OCI-LY3 (cell line): ENCODE measurements around the gene MCF2L2.
A peak's percentile ranks its signal among the peaks of the same experiment; 100 is the strongest.

Experiments
- H2AFZ ChIP-seq: fragments of 200-600, 300-600 bp; shearing (Covaris generic); 2 replicates; pipeline ENCODE4 v1.6.0; 2014; ENCODE audit warnings: antibody characterized with exemption, low read depth, low read length
- H3K27ac ChIP-seq: fragments of 200-600, 300-600 bp; sonication (generic); 2 replicates; pipeline ENCODE4 v1.5.1; 2014; ENCODE audit warnings: mild to moderate bottlenecking, low read length, moderate library complexity, mixed read lengths
- H3K27me3 ChIP-seq: fragments of 200-600, 300-600 bp; sonication (generic); 2 replicates; pipeline ENCODE4 v1.6.1; 2014; ENCODE audit warnings: low read depth, low read length, mixed read lengths
- H3K36me3 ChIP-seq: fragments of 200-600, 300-600 bp; sonication (generic); replicated peaks from 2 replicates; pipeline ENCODE3; 2014; ENCODE audit warnings: low read depth, low read length, mixed read lengths
- H3K4me1 ChIP-seq: fragments of 300-600, 200-600 bp; sonication (generic); 2 replicates; pipeline ENCODE4 v1.6.1; 2014; ENCODE audit warnings: low read length, mixed read lengths
- H3K4me2 ChIP-seq: fragments of 200-600, 300-600 bp; sonication (generic); 2 replicates; pipeline ENCODE4 v1.6.1; 2014; ENCODE audit warnings: low read length, mixed read lengths
- H3K4me3 ChIP-seq: fragments of 300-600, 200-600 bp; sonication (generic); 2 replicates; pipeline ENCODE4 v1.5.1; 2014; ENCODE audit warnings: antibody characterized with exemption, mild to moderate bottlenecking, low read length, moderate library complexity
- H3K79me2 ChIP-seq: fragments of 300-600, 200-600 bp; shearing (Covaris generic); 2 replicates; pipeline ENCODE4 v1.6.1; 2014; ENCODE audit warnings: mild to moderate bottlenecking, low read length, mixed read lengths
- H3K9ac ChIP-seq: fragments of 300-600, 200-600 bp; shearing (Covaris generic); 2 replicates; pipeline ENCODE4 v1.6.0; 2014; ENCODE audit warnings: mild to moderate bottlenecking, low read length, moderate library complexity
- H3K9me3 ChIP-seq: fragments of 200-600, 300-600 bp; shearing (Covaris generic); 2 replicates; pipeline ENCODE4 v1.6.1; 2014; ENCODE audit warnings: low read length, mixed read lengths; ENCODE audit not compliant: insufficient read depth
- H4K20me1 ChIP-seq: fragments of 200-600, 300-600 bp; sonication (generic); 2 replicates; pipeline ENCODE4 v1.6.1; 2016; ENCODE audit warnings: low read length, mixed read lengths; ENCODE audit not compliant: insufficient read depth
- EZH2phosphoT487 ChIP-seq: fragments of 200-600 bp; shearing (Covaris generic); IDR thresholded peaks from 2 replicates; pipeline ENCODE4 v1.6.1; 2018; ENCODE audit warnings: antibody characterized with exemption, mixed run types, low read depth
- TF ChIP-seq, protein P1 (sequence below): fragments of 200-600, 300-600 bp; sonication (generic); IDR thresholded peaks from 2 replicates; pipeline ENCODE4 v1.5.1; 2014; ENCODE audit warnings: antibody characterized with exemption, low read length, low read depth

MCF2L2 gene

DNA sequence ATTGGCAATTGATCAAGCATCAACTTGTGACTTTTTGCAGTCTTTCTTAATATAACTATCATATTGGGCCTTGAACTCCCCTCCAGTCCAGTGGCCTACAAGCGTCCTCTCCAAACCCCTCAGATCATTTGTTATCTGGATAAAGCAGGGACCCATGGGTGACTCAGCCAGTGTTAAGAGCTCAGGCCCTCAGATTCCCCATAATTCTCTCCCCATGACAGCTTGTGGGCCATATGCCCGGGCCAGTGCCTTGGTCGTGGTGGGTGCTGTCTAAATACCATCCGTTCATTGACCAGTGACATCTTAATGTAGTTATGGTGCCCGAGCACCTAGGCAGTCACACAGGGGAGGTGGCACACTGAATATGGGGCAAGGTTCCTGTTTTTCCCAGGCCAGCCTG is 18.1 kb downstream of the MCF2L2 start:
- H3K27ac ChIP-seq, result no peak overlapping the region
- H3K79me2 ChIP-seq, result no peaks in the 10 kb centered on the region
- no peak overlapping the region for H3K4me2 ChIP-seq
- H3K4me3 ChIP-seq, result no peak overlapping the region
- no peaks in the 10 kb centered on the region for H3K36me3 ChIP-seq
- no peak overlapping the region for H3K9ac ChIP-seq
- no peaks in the 10 kb centered on the region; the same call in none of the 2 replicates for H3K27me3 ChIP-seq
- H2AFZ ChIP-seq, result no peak overlapping the region
- TF ChIP-seq EZH2phosphoT487, result no peak
- TF ChIP-seq, protein P1, sequence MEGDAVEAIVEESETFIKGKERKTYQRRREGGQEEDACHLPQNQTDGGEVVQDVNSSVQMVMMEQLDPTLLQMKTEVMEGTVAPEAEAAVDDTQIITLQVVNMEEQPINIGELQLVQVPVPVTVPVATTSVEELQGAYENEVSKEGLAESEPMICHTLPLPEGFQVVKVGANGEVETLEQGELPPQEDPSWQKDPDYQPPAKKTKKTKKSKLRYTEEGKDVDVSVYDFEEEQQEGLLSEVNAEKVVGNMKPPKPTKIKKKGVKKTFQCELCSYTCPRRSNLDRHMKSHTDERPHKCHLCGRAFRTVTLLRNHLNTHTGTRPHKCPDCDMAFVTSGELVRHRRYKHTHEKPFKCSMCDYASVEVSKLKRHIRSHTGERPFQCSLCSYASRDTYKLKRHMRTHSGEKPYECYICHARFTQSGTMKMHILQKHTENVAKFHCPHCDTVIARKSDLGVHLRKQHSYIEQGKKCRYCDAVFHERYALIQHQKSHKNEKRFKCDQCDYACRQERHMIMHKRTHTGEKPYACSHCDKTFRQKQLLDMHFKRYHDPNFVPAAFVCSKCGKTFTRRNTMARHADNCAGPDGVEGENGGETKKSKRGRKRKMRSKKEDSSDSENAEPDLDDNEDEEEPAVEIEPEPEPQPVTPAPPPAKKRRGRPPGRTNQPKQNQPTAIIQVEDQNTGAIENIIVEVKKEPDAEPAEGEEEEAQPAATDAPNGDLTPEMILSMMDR, result no peak
- no peaks in the 10 kb centered on the region for H3K4me1 ChIP-seq
- no peaks in the 10 kb centered on the region for H4K20me1 ChIP-seq
- no peaks in the 10 kb centered on the region for H3K9me3 ChIP-seq

DNA sequence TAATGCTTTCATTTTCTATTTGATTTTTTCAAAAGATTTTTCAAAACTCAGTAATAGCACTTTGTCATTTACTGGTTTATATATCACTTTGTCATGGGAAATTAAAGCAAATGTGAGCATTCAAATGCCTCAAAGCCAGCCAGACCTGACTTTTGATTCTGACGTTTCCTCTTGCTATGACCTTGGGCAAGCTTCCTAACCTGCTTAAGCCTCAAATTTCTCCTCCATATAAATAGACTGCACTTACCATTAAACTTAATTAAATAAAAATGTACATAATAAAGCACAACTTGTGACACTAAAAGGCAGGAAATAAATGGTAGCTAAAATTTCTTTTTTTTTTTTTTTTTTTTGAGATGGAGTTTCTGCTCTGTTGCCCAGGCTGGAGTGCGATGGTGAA is 19.2 kb downstream of the MCF2L2 start:
- H3K27me3 ChIP-seq, result no peaks in the 10 kb centered on the region; the same call in none of the 2 replicates
- no peaks in the 10 kb centered on the region for H3K9me3 ChIP-seq
- no peak overlapping the region for H3K27ac ChIP-seq
- TF ChIP-seq, protein P1, result no peak
- TF ChIP-seq EZH2phosphoT487, result no peak
- no peak overlapping the region for H3K4me3 ChIP-seq
- H3K9ac ChIP-seq, result no peak overlapping the region
- no peaks in the 10 kb centered on the region for H3K79me2 ChIP-seq
- no peaks in the 10 kb centered on the region for H4K20me1 ChIP-seq
- H3K4me2 ChIP-seq, result no peak overlapping the region
- H3K36me3 ChIP-seq, result no peaks in the 10 kb centered on the region
- H3K4me1 ChIP-seq, result no peaks in the 10 kb centered on the region
- H2AFZ ChIP-seq, result no peak overlapping the region

DNA sequence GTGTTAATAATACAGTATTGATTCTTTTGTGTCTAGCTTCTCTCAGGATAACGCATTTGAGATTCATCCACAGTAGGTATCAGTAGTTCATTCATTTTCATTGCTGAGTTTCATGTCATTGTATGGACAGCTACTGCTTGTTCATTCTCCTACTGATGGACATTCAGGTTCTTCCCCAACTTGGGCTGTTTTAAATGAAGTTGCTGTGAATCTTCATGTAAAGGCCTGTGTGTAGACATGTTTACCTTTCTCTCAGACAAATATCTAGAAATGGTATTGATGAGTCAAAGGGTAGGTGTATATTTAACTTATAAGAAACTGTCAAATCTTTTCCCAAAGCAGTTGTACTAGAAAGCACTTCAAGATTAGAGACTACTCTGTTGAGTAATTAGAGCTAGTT is 26.7 kb downstream of the MCF2L2 start:
- Histone ChIP-seq H3K79me2 (no peaks in the 10 kb centered on the region), H3K9ac (no peak overlapping the region), H4K20me1 (no peaks in the 10 kb centered on the region), H3K4me1 (peaks cover 11% of the 10 kb centered on the region), H3K36me3 (no peaks in the 10 kb centered on the region), H3K9me3 (no peaks in the 10 kb centered on the region), H3K27me3 (0 out of 2 replicates have a peak, but pooled peaks cover 13% of the 10 kb centered on the region), H3K27ac (no peak overlapping the region), H3K4me2 (peak overlapping the region; percentile 18), H2AFZ (no peak overlapping the region), H3K4me3 (no peak overlapping the region)
- TF ChIP-seq, protein P1, result no peak
- TF ChIP-seq EZH2phosphoT487, result no peak

DNA sequence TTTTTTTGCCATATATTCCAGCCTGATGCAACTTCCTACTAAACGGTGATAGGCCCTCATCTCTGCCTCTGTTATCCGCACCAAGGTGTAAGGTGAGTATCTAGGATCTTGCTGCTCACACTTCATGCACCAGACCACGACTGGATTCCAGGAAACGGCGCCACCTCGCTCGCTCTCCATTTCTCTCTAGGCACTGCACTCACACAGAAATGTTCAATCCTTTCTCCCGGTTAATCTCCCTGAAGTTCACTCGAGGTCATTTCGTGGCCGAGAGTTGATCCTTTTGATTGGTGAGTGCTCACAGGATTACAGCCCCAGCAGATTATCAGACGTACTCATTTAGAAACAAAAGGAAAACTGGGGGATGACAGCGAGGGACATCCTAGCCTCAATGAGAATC is 28.1 kb downstream of the MCF2L2 start:
- TF ChIP-seq, protein P1, result no peak
- no peak for TF ChIP-seq EZH2phosphoT487
- Histone ChIP-seq H3K36me3 (no peaks in the 10 kb centered on the region), H3K27ac (no peak overlapping the region), H2AFZ (no peak overlapping the region), H3K4me3 (no peak overlapping the region), H3K4me2 (no peak overlapping the region), H3K9ac (no peak overlapping the region), H3K27me3 (0 out of 2 replicates have a peak, but pooled peaks cover 13% of the 10 kb centered on the region), H3K9me3 (no peaks in the 10 kb centered on the region), H3K4me1 (peaks cover 11% of the 10 kb centered on the region), H4K20me1 (no peaks in the 10 kb centered on the region), H3K79me2 (no peaks in the 10 kb centered on the region)
